ENCODE measurements around the gene CDC42EP4. TPM values are rescaled to one million over a fixed set of nuclear protein-coding genes. Genes with fewer than 3 reads are reported as not detected.

CDC42EP4 gene
- total RNA-seq, 1 experiment from 2014 or later, result 11.0 TPM

DNA sequence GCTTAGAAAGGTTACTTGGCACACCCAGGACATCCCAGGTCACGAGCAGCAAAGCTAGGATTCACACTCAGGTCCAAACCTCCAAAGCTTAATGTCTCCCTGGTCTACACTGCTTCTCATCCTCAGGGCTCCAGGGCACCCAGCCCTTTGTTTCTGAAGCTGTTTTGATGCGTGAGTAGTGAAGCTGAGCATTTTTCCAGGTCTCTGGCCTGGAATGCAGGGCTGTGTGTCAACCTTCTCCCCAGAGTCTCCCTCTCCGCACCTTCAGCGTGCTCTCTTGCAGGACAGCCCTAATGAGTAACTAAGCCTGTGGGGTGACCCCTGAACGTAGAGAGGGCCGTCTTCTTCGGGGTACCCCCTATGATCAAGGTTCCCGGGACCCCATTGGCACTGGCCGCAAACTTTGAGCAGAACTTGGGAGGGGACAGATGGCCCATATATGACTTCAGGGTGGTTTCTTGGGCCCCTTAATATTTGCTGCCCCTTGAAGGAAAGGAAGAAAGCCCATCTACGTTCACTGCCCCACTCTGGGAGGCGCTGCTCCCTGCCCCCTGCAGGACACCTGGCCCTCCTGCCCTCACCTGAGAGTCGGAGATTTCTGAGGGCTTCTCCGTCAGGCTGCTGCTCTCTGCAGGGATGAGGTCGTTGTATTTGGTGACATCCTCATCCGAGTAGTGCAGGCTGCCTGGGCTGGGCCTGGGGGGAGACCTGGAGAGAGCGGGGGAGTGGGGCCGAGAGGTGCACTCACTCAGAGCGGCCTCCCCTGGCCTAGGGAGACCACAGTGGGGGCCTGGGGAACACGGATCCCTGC, 36.4 kb upstream of the CDC42EP4 start:
- BruUV-seq (replicated peaks), result no TSS peak
- H3K27me3 Mint-ChIP-seq (ENCODE audit: insufficient read depth, unreplicated experiment), result no peaks in the 10 kb centered on the region
- ChIA-PET CTCF (interaction anchor here (0.6 to 1.1 kb wide), 5 partner anchors 8 to 92 kb away, joined by 3 to 6 read pairs (median 3); no protein-coding TSS in a partner anchor), POLR2A (no interaction called here)
- TF ChIP-seq, protein P1, sequence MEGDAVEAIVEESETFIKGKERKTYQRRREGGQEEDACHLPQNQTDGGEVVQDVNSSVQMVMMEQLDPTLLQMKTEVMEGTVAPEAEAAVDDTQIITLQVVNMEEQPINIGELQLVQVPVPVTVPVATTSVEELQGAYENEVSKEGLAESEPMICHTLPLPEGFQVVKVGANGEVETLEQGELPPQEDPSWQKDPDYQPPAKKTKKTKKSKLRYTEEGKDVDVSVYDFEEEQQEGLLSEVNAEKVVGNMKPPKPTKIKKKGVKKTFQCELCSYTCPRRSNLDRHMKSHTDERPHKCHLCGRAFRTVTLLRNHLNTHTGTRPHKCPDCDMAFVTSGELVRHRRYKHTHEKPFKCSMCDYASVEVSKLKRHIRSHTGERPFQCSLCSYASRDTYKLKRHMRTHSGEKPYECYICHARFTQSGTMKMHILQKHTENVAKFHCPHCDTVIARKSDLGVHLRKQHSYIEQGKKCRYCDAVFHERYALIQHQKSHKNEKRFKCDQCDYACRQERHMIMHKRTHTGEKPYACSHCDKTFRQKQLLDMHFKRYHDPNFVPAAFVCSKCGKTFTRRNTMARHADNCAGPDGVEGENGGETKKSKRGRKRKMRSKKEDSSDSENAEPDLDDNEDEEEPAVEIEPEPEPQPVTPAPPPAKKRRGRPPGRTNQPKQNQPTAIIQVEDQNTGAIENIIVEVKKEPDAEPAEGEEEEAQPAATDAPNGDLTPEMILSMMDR (IDR thresholded peaks at IDR 0.05; ENCODE audit: unreplicated experiment), result no peak
- H3K36me3 Mint-ChIP-seq (ENCODE audit: insufficient read depth, unreplicated experiment), result no peaks in the 10 kb centered on the region
- no peak for DNase-seq (ENCODE audit: unreplicated experiment)
- no peak overlapping the region for H3K27ac Mint-ChIP-seq (ENCODE audit: low read depth, unreplicated experiment)
- no peak overlapping the region for H3K4me3 Mint-ChIP-seq (ENCODE audit: unreplicated experiment)
- intact Hi-C loops (cut with micrococcal nuclease), result no loop called here
- H3K9me3 Mint-ChIP-seq (ENCODE audit: unreplicated experiment), result no peaks in the 10 kb centered on the region
- no peaks in the 10 kb centered on the region for H3K4me1 Mint-ChIP-seq (ENCODE audit: insufficient read depth, unreplicated experiment)

DNA sequence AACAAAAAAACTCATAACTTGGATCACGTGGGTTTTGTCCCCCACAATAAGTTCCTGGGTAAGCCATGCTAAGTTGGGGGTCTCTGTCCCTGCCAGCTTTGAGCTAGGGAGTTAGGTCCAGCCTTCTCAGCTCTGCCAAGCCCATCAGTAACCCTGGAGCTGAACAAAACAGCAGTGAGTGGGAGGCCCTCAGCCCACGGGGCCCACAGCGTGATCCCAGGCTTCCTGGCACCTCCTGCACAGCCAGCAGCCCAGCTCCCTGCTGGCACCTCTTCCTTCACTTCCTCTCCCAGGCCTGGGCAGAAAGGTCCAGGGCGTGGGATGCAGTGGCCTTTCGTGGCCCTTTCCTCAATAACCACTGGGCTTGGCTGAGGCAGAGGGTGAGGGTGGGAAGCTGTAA, 35.5 kb upstream of the CDC42EP4 start:
- H3K4me1 Mint-ChIP-seq (ENCODE audit: insufficient read depth, unreplicated experiment), result peaks cover 1% of the 10 kb centered on the region
- ChIA-PET POLR2A (no interaction called here), CTCF (interaction anchor here (0.6 to 1.1 kb wide), 4 partner anchors 17 to 963 kb away, joined by 3 to 6 read pairs (median 4); no protein-coding TSS in a partner anchor)
- H3K27me3 Mint-ChIP-seq (ENCODE audit: insufficient read depth, unreplicated experiment), result no peaks in the 10 kb centered on the region
- TF ChIP-seq, protein P1 (IDR thresholded peaks at IDR 0.05; ENCODE audit: unreplicated experiment), result no peak
- H3K4me3 Mint-ChIP-seq (ENCODE audit: unreplicated experiment), result no peak overlapping the region
- no peak overlapping the region for H3K27ac Mint-ChIP-seq (ENCODE audit: low read depth, unreplicated experiment)
- no peak for DNase-seq (ENCODE audit: unreplicated experiment)
- H3K9me3 Mint-ChIP-seq (ENCODE audit: unreplicated experiment), result no peaks in the 10 kb centered on the region
- no TSS peak for BruUV-seq (replicated peaks)
- H3K36me3 Mint-ChIP-seq (ENCODE audit: insufficient read depth, unreplicated experiment), result no peaks in the 10 kb centered on the region
- intact Hi-C loops (cut with micrococcal nuclease), result no loop called here

GRCh38 chr17:73346501-73347162, 34.8 kb upstream of the CDC42EP4 start:
- POLR2A ChIA-PET, result no interaction called here
- H3K9me3 Mint-ChIP-seq (ENCODE audit: unreplicated experiment), result no peaks in the 10 kb centered on the region
- H3K4me3 Mint-ChIP-seq (ENCODE audit: unreplicated experiment), result no peak overlapping the region
- intact Hi-C loops (cut with micrococcal nuclease), result no loop called here
- no TSS peak for BruUV-seq (replicated peaks)
- H3K36me3 Mint-ChIP-seq (ENCODE audit: insufficient read depth, unreplicated experiment), result no peaks in the 10 kb centered on the region
- TF ChIP-seq, protein P1 (IDR thresholded peaks at IDR 0.05; ENCODE audit: unreplicated experiment), result no peak
- no peaks in the 10 kb centered on the region for H3K27me3 Mint-ChIP-seq (ENCODE audit: insufficient read depth, unreplicated experiment)
- no peak overlapping the region for H3K27ac Mint-ChIP-seq (ENCODE audit: low read depth, unreplicated experiment)
- CTCF ChIA-PET, result interaction anchor here (0.6 to 1.1 kb wide), 2 partner anchors 23 to 962 kb away, joined by 3 to 6 read pairs; no protein-coding TSS in a partner anchor
- DNase-seq (ENCODE audit: unreplicated experiment), result no peak
- peaks cover 8% of the 10 kb centered on the region for H3K4me1 Mint-ChIP-seq (ENCODE audit: insufficient read depth, unreplicated experiment)

- CTCF ChIA-PET, result interaction anchor here (0.6 to 0.9 kb wide), 3 partner anchors 22 to 86 kb away, joined by 3 to 5 read pairs (median 3); no protein-coding TSS in a partner anchor
These were observed 32.1 kb upstream of the CDC42EP4 start for GRCh38 chr17:73343739-73344454.

More at GRCh38 chr17:73343739-73344454, 32.1 kb upstream of the CDC42EP4 start:
- H3K27me3 Mint-ChIP-seq (ENCODE audit: insufficient read depth, unreplicated experiment), result no peaks in the 10 kb centered on the region
- peaks cover 25% of the 10 kb centered on the region for H3K4me1 Mint-ChIP-seq (ENCODE audit: insufficient read depth, unreplicated experiment)
- BruUV-seq (replicated peaks), result no TSS peak
- no peak overlapping the region for H3K27ac Mint-ChIP-seq (ENCODE audit: low read depth, unreplicated experiment)
- no peaks in the 10 kb centered on the region for H3K9me3 Mint-ChIP-seq (ENCODE audit: unreplicated experiment)
- H3K4me3 Mint-ChIP-seq (ENCODE audit: unreplicated experiment), result no peak overlapping the region
- POLR2A ChIA-PET, result no interaction called here
- DNase-seq (ENCODE audit: unreplicated experiment), result no peak
- TF ChIP-seq, protein P1 (IDR thresholded peaks at IDR 0.05; ENCODE audit: unreplicated experiment), result no peak
- intact Hi-C loops (cut with micrococcal nuclease), result no loop called here
- peaks cover 6% of the 10 kb centered on the region for H3K36me3 Mint-ChIP-seq (ENCODE audit: insufficient read depth, unreplicated experiment)

All from MCF 10A (cell line).